NCI-H2227 treated with DMSO at 0.1 percent for 48 hours (cell line): ENCODE measurements around the gene CSF2.
A peak's percentile ranks its signal among the peaks of the same experiment; 100 is the strongest.

Experiments
- DNase-seq: peaks from one replicate; lab custom pipeline; 2025; lab: John Stamatoyannopoulos, UW

The CSF2 gene

GRCh38 chr5:132054697-132055440 is 18.7 kb upstream of the CSF2 start:
- DNase-seq: no peak

GRCh38 chr5:132055441-132055807 is 18.2 kb upstream of the CSF2 start:
- no peak for DNase-seq

DNA sequence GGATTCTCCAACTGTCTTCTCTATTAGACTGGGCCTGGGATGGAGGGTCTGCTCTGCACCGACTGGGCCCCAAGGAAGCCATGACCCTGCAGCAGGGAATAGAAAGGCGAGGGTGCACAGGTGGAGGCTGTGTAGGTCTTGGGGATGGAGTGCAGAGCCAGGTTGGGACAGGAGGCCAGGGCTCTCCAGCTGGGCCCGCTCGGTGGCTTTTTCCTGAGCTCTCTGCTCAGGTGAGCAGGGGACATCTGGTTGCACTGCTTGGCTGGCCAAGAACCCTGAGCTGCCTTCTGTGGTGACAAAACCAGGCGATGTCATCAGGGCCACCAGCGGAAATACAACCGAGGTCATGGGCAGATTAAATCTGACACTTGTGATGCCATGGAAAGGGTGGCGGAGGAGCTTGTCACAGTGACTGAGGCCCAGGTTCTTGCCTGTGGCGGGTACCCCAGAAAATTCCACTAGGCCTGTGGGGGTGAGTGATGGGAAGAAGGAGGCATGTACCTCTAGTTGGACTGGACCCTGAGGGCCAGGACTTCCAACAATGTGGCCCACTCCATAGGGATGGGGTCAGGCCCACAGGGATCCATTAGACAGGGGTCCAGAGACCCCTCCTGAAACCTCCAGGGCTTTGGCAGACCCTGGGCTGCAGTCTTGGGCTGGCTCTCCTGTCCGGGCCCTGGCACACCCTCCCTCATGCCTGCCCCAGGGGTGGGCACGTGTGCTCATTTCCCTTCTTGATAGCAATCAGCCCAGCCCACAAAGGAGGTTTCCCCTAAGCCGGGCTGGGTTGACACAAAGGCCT is 17.6 kb upstream of the CSF2 start:
- no peak for DNase-seq

DNA sequence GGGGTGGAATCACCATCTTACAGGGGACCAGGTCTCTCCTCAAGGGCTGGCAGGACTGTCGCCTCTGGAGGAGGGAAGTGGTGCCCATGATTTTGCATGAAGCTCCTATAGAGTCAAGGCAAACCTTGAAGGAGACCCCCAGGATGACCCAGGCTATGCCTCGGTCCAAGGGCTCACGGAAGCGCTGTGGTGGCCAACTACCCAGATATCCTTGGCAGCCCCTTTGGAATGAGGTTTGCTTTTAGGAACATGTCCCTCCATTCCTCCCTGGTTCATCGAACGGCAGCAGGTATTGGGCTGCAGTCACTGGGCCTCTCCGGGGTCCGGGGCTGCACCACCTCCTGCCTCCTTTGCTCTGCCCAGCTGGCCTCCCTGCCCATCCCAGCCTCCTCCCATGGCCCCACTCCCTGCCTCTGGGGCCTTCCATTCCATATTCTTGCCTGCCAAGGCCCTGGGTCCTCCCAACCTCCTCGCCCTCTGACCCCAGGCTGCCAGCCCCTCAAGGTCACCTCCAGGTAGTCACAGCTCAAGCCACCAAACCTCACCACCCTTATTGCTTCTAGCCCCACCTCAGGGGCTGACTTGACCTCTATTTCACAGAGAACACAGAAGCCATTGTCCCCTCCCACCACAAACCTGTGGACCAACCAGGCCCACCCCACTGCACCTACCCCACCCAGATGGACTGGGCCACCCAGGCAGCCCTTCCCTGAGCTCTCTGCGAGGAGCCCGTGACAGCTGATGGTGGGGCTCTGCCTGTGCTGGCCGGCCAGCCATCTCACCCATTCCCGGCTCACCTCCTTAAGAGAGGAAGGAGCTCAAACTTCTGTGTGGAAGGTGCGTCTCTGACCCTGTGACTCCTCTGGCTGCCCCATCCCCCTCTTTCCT is 16.7 kb upstream of the CSF2 start:
- DNase-seq: no peak

DNA sequence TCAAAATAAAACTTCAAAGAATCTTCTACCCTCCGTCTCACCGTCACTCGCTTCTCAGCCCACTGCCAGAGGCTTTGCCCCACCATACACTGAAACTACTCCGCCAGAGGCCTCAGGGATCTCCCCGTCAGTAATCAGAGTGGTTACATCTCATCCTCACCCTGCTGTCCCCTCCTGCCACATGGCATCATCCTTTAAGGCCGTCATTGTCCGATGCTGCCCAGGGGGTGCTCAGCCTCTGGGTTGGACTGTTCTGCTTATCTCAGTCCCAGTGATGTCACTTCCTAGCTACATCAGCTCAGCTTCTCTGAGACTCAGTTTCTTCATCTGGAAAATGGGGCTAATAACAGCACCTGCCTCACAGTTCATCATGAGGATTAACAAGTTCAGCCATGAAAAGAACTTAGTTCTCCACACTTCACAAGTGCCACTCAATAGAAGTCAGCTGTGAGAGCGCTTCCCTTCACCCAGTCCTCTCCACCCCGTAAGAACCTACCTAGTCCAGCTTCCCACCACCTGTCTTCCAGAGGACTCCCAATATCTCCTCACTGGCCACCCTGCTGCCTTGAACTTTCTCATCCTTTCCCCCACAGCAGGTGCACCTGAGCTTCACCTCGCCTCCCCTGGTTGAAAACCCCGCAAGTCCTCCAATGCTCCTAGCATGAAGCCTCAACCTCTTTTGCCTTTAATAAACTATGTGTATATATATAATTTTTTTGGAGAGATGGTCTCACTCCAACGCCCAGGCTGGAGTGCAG is 15.9 kb upstream of the CSF2 start:
- no peak for DNase-seq

- DNase-seq: no peak
These were observed 14.9 kb upstream of the CSF2 start for GRCh38 chr5:132058646-132059042.

GRCh38 chr5:132059043-132059695 is 14.4 kb upstream of the CSF2 start:
- DNase-seq: no peak

- DNase-seq: no peak
These were observed 13.7 kb upstream of the CSF2 start for GRCh38 chr5:132059696-132060500.

DNA sequence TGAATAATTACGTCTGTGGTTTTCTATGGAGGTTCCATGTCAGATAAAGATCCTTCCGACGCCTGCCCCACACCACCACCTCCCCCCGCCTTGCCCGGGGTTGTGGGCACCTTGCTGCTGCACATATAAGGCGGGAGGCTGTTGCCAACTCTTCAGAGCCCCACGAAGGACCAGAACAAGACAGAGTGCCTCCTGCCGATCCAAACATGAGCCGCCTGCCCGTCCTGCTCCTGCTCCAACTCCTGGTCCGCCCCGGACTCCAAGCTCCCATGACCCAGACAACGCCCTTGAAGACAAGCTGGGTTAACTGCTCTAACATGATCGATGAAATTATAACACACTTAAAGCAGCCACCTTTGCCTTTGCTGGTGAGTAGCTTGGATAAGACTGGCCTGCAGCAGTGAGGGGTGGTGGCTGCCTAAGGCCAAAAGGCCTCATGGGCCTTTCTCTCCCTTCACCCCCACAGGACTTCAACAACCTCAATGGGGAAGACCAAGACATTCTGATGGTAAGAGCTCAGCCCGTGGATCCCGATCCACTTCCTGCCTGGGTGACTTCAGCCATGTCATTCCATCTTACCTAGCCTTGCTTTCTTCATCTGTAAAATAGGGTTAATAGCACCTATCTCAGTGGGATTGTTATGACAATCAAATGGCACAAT is 13.0 kb upstream of the CSF2 start, which contains the start of gene IL3:
TSS of gene IL3 (plus strand) at position 155 of the 661 bp plus-strand sequence. CDS start at position 207, 52 bp downstream.
- no peak for DNase-seq

DNA sequence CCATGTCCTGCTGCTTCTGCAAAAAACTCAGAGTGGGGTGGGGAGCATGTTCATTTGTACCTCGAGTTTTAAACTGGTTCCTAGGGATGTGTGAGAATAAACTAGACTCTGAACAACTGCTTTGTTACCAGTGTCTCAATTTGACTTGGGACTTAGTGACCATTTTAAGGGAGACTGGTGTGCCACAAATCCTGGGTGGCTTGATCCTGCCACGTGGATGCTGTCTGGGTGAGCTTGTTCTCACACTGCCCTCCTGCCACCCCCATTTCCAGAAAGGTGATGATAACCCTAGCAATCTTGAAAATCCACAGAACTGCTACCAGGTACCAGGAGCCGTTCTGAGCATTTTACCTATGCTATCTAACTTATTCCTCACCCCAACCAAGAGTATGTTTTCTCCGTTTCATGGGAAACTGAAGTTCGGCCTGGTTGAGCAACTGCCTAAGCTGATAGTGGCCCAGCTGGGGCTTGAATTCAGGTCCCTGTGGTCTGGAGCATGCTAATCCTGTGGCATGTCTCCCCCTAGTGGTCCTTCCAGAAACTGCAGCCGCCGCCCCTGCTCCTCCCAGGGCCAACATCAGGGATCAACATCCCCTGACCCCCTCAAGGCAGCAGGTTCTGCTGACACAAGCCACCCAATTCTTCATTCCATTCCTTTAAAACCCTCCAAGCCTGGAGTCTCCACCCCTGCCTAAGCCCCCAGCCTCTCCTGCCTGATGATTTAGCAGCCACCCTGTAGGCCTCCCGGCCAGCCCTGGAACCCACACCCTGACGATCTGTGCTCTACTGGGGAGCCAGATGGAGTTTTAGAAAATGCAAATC is 10.3 kb upstream of the CSF2 start:
- peak; percentile 7 for DNase-seq

DNA sequence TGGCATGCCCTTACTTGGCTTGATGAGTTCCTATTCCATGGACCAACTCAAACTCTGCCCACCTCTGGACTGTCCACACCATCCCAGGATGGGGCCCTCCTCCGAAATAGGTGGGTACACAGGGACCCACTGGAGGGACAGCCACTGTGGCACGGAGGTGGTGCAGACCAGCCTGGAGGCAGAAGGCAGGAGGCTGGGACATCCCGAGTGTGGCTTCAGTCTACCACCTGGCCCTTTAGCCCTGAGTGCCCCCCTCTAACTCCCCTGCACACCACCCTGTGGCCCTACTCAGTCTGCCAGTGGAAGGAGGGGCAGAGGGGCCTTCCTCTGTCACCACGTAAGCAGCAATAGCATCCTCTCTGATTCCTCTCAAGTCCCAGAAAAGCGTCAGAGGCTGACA is 9.4 kb upstream of the CSF2 start:
- DNase-seq: no peak

DNA sequence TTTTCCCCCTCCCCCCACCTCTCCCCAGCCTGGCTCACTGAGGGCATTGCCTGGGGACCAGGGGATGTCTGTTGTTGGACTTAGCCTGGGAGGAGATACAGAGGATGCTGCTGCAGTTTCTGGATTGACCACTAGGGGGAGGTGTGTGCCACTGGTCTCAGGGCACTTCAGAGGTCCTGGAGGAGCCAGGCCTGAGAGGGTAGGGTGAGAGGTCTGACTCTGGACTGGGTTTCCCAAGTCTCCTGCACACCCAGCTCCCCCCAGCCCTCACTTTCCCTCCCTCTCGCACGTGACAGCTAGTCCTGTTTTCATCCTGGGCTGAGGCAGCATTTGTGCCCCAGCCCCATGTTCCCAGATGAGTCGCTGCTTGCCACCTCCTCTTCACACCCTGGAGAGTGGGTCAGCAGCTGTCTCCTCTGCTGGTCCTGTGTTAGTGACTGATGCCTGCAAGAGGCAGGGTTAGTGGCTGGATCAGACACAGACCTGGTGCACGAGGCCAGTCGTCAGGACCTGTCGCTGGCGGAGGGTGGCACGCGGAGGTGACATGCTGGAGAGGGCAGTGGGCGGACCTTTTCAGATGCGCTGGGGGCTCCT is 8.8 kb upstream of the CSF2 start:
- DNase-seq: peak; percentile 5

GRCh38 chr5:132065351-132065937 is 8.1 kb upstream of the CSF2 start:
- DNase-seq: no peak

- no peak for DNase-seq
These were observed 7.5 kb upstream of the CSF2 start for GRCh38 chr5:132065951-132066701.

GRCh38 chr5:132066871-132067270 is 6.7 kb upstream of the CSF2 start:
- DNase-seq: no peak

DNA sequence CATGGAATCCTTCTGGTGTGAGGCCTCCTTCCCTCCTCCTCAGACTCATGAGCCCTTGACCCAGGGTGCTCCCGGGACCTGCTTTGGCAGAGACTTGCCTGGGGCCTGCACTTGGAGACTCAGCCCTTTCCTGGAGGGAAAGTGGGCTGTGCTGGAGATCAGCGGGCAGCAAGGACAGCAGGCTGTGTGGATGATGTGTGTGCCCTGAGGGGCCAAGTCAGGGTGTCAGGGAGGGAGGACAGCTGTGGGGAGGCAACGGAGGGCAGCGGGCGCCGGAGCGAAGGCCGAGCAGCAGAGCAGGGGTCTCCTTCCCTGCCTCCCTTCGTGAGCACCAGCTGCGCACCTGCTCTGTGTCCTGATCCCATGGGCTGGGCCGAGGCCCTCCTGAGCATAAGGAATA is 6.1 kb upstream of the CSF2 start:
- DNase-seq: no peak
